ENCODE measurements around the gene SAA4.
"Not testable (repeated sequence)": the region's sequence is repeated elsewhere in the genome, so short reads cannot be mapped to it uniquely, and the experiment has no call there.

The SAA4 gene

DNA sequence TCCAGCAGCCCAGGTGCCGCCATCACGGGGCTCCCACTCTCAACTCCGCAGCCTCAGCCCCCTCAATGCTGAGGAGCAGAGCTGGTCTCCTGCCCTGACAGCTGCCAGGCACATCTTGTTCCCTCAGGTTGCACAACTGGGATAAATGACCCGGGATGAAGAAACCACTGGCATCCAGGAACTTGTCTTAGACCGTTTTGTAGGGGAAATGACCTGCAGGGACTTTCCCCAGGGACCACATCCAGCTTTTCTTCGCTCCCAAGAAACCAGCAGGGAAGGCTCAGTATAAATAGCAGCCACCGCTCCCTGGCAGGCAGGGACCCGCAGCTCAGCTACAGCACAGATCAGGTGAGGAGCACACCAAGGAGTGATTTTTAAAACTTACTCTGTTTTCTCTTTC lies 29.3 kb upstream of the SAA4 start, which contains the start of gene SAA1:
SAA1 (plus strand) TSS at position 316 of the 400 bp plus-strand sequence. CDS start 624 bp downstream, outside the sequence.
- H3K9me3 ChIP-seq (ENCODE audit: control insufficient read depth in 5 of 5, low read length in 5 of 5), result no peaks in the 10 kb centered on the region
- peaks cover 0 to 9% (median 2%) of the 10 kb centered on the region in 5 donors for H3K4me1 ChIP-seq (ENCODE audit: control insufficient read depth in 5 of 5, insufficient read depth in 5 of 5, low read length in 5 of 5)
- H3K27me3 ChIP-seq (ENCODE audit: control insufficient read depth in 5 of 5, insufficient read depth in 4 of 5, low read length in 5 of 5), result no peaks in the 10 kb centered on the region
- no peaks in the 10 kb centered on the region for H3K36me3 ChIP-seq (ENCODE audit: control insufficient read depth in 5 of 5, insufficient read depth in 5 of 5, low read length in 5 of 5)
- H3K9ac ChIP-seq (ENCODE audit: low read length in 5 of 5), result peak within 1 kb of the TSS in 1 of 5 donors; percentile 6
- H3K27ac ChIP-seq (ENCODE audit: low read depth, low read length), result no peak within 1 kb of the TSS
- no peak within 1 kb of the TSS for H3K4me3 ChIP-seq (ENCODE audit: low read depth in 1 of 5, low read length in 5 of 5)

GRCh38 chr11:18264677-18265555 lies 28.3 kb upstream of the SAA4 start:
- no peaks in the 10 kb centered on the region for H3K9me3 ChIP-seq (ENCODE audit: control insufficient read depth in 5 of 5, low read length in 5 of 5)
- no peaks in the 10 kb centered on the region for H3K27me3 ChIP-seq (ENCODE audit: control insufficient read depth in 5 of 5, insufficient read depth in 4 of 5, low read length in 5 of 5)
- no peak overlapping the region for H3K27ac ChIP-seq (ENCODE audit: low read depth, low read length)
- H3K9ac ChIP-seq (ENCODE audit: low read length in 5 of 5), result peak overlapping the region in 1 of 5 donors; percentile 6
- peaks cover 0 to 9% (median 2%) of the 10 kb centered on the region in 5 donors for H3K4me1 ChIP-seq (ENCODE audit: control insufficient read depth in 5 of 5, insufficient read depth in 5 of 5, low read length in 5 of 5)
- H3K4me3 ChIP-seq (ENCODE audit: low read depth in 1 of 5, low read length in 5 of 5), result no peak overlapping the region
- no peaks in the 10 kb centered on the region for H3K36me3 ChIP-seq (ENCODE audit: control insufficient read depth in 5 of 5, insufficient read depth in 5 of 5, low read length in 5 of 5)

DNA sequence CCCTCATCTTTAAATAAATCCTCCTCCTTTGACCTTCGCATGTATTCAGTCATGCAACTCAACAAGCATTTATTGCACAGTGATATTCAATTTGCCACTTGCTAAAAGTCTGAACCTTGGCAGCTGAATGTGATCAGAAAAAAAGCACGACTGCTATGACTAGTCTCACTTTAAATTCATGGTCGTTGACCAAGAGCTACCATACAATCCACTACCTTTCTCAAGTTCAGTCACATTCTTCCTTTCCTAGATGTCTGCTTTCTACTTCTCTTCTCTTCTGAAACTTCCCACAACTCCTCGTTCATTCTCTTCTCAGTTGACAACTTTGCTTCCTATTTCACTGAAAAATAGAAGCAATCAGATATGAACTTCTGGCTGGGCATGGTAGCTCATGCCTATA lies 27.4 kb upstream of the SAA4 start:
- Histone ChIP-seq H3K4me3 (ENCODE audit: low read depth in 1 of 5, low read length in 5 of 5) (no peak overlapping the region), H3K4me1 (ENCODE audit: control insufficient read depth in 5 of 5, insufficient read depth in 5 of 5, low read length in 5 of 5) (peaks cover 0 to 13% (median 2%) of the 10 kb centered on the region in 5 donors), H3K36me3 (ENCODE audit: control insufficient read depth in 5 of 5, insufficient read depth in 5 of 5, low read length in 5 of 5) (no peaks in the 10 kb centered on the region), H3K27ac (ENCODE audit: low read depth, low read length) (no peak overlapping the region), H3K9me3 (ENCODE audit: control insufficient read depth in 5 of 5, low read length in 5 of 5) (no peaks in the 10 kb centered on the region), H3K27me3 (ENCODE audit: control insufficient read depth in 5 of 5, insufficient read depth in 4 of 5, low read length in 5 of 5) (no peaks in the 10 kb centered on the region), H3K9ac (ENCODE audit: low read length in 5 of 5) (no peak overlapping the region)

- not testable (repeated sequence) for H3K9me3 ChIP-seq (ENCODE audit: control insufficient read depth in 5 of 5, low read length in 5 of 5); H3K9ac ChIP-seq (ENCODE audit: low read length in 5 of 5); H3K27me3 ChIP-seq (ENCODE audit: control insufficient read depth in 5 of 5, insufficient read depth in 4 of 5, low read length in 5 of 5); H3K4me3 ChIP-seq (ENCODE audit: low read depth in 1 of 5, low read length in 5 of 5); H3K36me3 ChIP-seq (ENCODE audit: control insufficient read depth in 5 of 5, insufficient read depth in 5 of 5, low read length in 5 of 5); H3K27ac ChIP-seq (ENCODE audit: low read depth, low read length)
- H3K4me1 ChIP-seq (ENCODE audit: control insufficient read depth in 5 of 5, insufficient read depth in 5 of 5, low read length in 5 of 5), result peaks cover 0 to 15% (median 2%) of the 10 kb centered on the region in 5 donors
Observed at GRCh38 chr11:18262681-18263350, 26.2 kb upstream of the SAA4 start.

DNA sequence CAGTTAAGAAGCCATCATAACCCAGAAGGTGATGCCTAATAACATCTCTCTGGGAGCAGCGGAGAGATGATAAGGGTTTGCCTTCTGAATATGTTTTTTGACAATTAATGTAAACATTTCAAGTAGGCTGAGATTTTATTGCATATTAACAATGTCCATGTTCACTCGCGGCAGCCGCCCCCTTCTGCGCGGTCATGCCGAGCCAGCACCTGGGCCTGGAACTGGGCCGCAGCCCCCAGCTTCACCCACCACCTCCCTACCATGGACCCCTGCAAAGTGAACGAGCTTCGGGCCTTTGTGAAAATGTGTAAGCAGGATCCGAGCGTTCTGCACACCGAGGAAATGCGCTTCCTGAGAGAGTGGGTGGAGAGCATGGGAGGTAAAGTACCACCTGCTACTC lies 25.1 kb upstream of the SAA4 start:
- Histone ChIP-seq H3K4me1 (ENCODE audit: control insufficient read depth in 5 of 5, insufficient read depth in 5 of 5, low read length in 5 of 5) (peaks cover 0 to 15% (median 2%) of the 10 kb centered on the region in 5 donors), H3K4me3 (ENCODE audit: low read depth in 1 of 5, low read length in 5 of 5) (no peak overlapping the region), H3K36me3 (ENCODE audit: control insufficient read depth in 5 of 5, insufficient read depth in 5 of 5, low read length in 5 of 5) (no peaks in the 10 kb centered on the region)

DNA sequence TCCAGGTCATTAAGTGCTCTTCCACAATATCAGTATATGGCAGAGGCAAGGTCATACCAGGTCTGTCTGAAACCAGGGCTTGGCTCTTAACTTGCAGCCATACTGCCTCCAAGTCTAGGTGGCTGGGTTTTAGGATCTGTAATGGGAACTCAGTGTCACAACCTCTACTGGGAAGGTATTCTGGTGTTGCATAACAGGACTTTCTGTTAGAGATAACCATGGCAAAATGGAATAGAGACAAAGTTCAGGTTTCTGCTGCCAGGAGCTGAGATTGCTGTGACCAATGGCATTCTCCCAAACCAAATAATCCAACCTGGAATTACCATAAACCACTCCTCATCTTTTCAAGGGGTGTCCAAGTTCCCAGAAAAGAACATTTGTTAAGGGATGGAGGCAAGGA lies 22.7 kb upstream of the SAA4 start:
- H3K9ac ChIP-seq (ENCODE audit: low read length in 5 of 5), result no peak overlapping the region
- no peaks in the 10 kb centered on the region for H3K27me3 ChIP-seq (ENCODE audit: control insufficient read depth in 5 of 5, insufficient read depth in 4 of 5, low read length in 5 of 5)
- no peaks in the 10 kb centered on the region for H3K36me3 ChIP-seq (ENCODE audit: control insufficient read depth in 5 of 5, insufficient read depth in 5 of 5, low read length in 5 of 5)
- H3K27ac ChIP-seq (ENCODE audit: low read depth, low read length), result no peak overlapping the region
- no peaks in the 10 kb centered on the region for H3K9me3 ChIP-seq (ENCODE audit: control insufficient read depth in 5 of 5, low read length in 5 of 5)
- peaks cover 0 to 16% (median 3%) of the 10 kb centered on the region in 5 donors for H3K4me1 ChIP-seq (ENCODE audit: control insufficient read depth in 5 of 5, insufficient read depth in 5 of 5, low read length in 5 of 5)
- no peak overlapping the region for H3K4me3 ChIP-seq (ENCODE audit: low read depth in 1 of 5, low read length in 5 of 5)

More for the DNA sequence above, 25.1 kb upstream of the SAA4 start:
- no peaks in the 10 kb centered on the region for H3K9me3 ChIP-seq (ENCODE audit: control insufficient read depth in 5 of 5, low read length in 5 of 5)
- H3K27me3 ChIP-seq (ENCODE audit: control insufficient read depth in 5 of 5, insufficient read depth in 4 of 5, low read length in 5 of 5), result no peaks in the 10 kb centered on the region
- H3K27ac ChIP-seq (ENCODE audit: low read depth, low read length), result no peak overlapping the region
- no peak overlapping the region for H3K9ac ChIP-seq (ENCODE audit: low read length in 5 of 5)

- Histone ChIP-seq H3K27me3 (ENCODE audit: control insufficient read depth in 5 of 5, insufficient read depth in 4 of 5, low read length in 5 of 5) (no peaks in the 10 kb centered on the region), H3K36me3 (ENCODE audit: control insufficient read depth in 5 of 5, insufficient read depth in 5 of 5, low read length in 5 of 5) (no peaks in the 10 kb centered on the region), H3K4me1 (ENCODE audit: control insufficient read depth in 5 of 5, insufficient read depth in 5 of 5, low read length in 5 of 5) (peaks cover 0 to 27% (median 13%) of the 10 kb centered on the region in 5 donors), H3K9me3 (ENCODE audit: control insufficient read depth in 5 of 5, low read length in 5 of 5) (no peaks in the 10 kb centered on the region), H3K9ac (ENCODE audit: low read length in 5 of 5) (no peak overlapping the region), H3K27ac (ENCODE audit: low read depth, low read length) (no peak overlapping the region), H3K4me3 (ENCODE audit: low read depth in 1 of 5, low read length in 5 of 5) (no peak overlapping the region)
Observed at GRCh38 chr11:18254781-18255361, 18.3 kb upstream of the SAA4 start.

- Histone ChIP-seq H3K9ac (ENCODE audit: low read length in 5 of 5) (no peak overlapping the region), H3K36me3 (ENCODE audit: control insufficient read depth in 5 of 5, insufficient read depth in 5 of 5, low read length in 5 of 5) (no peaks in the 10 kb centered on the region), H3K27ac (ENCODE audit: low read depth, low read length) (no peak overlapping the region)
Observed at GRCh38 chr11:18253778-18254338, 17.3 kb upstream of the SAA4 start.

DNA sequence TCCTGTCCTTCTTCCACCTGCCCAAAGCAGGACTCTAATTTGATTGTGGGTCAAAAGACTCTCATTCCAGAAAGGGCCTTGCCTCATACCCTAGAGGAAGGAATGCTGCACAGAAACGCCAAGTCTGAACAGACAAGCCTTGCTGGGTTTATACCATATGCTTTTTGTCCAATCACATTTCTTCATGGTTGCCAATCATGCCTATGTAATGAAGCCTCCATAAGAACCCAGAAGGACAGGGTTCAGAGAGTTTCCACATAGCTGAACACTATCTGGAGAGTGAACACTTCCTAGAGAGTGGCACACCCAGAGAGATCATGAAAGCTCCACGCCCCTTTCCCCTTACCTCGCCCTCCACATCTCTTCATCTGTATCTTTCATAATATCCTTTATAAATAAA lies 16.6 kb upstream of the SAA4 start:
- no peak overlapping the region for H3K4me3 ChIP-seq (ENCODE audit: low read depth in 1 of 5, low read length in 5 of 5)
- no peaks in the 10 kb centered on the region for H3K36me3 ChIP-seq (ENCODE audit: control insufficient read depth in 5 of 5, insufficient read depth in 5 of 5, low read length in 5 of 5)
- H3K9ac ChIP-seq (ENCODE audit: low read length in 5 of 5), result no peak overlapping the region
- H3K27ac ChIP-seq (ENCODE audit: low read depth, low read length), result no peak overlapping the region
- H3K27me3 ChIP-seq (ENCODE audit: control insufficient read depth in 5 of 5, insufficient read depth in 4 of 5, low read length in 5 of 5), result no peaks in the 10 kb centered on the region
- no peaks in the 10 kb centered on the region for H3K9me3 ChIP-seq (ENCODE audit: control insufficient read depth in 5 of 5, low read length in 5 of 5)
- H3K4me1 ChIP-seq (ENCODE audit: control insufficient read depth in 5 of 5, insufficient read depth in 5 of 5, low read length in 5 of 5), result peaks cover 0 to 29% (median 22%) of the 10 kb centered on the region in 5 donors

More at GRCh38 chr11:18253778-18254338, 17.3 kb upstream of the SAA4 start:
- Histone ChIP-seq H3K9me3 (ENCODE audit: control insufficient read depth in 5 of 5, low read length in 5 of 5) (no peaks in the 10 kb centered on the region), H3K4me3 (ENCODE audit: low read depth in 1 of 5, low read length in 5 of 5) (no peak overlapping the region), H3K27me3 (ENCODE audit: control insufficient read depth in 5 of 5, insufficient read depth in 4 of 5, low read length in 5 of 5) (no peaks in the 10 kb centered on the region), H3K4me1 (ENCODE audit: control insufficient read depth in 5 of 5, insufficient read depth in 5 of 5, low read length in 5 of 5) (peaks cover 0 to 25% (median 18%) of the 10 kb centered on the region in 5 donors)
